ENCODE results near the gene PXMP2.

The PXMP2 gene

DNA sequence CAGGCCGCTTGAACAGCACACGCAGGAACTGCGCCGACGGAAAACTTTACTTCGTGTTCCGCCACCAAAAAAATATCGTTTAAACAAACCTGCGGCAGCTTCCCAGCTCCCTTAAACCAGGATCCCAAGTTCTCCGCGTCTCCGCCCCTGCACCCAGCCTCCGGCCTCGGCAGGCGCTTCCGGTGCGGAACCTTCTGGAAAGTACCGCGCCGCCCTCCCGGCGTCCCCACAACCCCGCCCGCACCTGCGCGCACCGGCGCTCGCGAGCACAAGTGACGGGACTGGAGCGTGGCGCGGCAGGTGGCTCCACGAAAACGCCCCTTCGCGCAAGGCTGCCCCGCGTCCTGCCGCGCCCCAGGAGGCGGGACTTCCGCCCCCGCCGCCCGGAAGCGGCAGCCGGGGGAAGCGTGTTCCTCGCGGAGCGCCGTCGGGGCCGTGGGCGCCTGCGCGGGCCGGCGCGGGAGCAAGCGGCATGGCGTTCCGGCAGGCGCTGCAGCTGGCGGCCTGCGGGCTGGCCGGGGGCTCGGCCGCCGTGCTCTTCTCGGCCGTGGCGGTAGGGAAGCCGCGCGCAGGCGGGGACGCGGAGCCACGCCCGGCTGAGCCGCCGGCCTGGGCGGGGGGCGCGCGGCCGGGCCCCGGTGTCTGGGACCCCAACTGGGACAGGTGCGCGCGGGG is 23.2 kb downstream of the PXMP2 start, which contains the start of gene PGAM5:
Gene PGAM5 (plus strand): TSS at position 438 of the 675 bp plus-strand sequence. CDS start 35 bp downstream, at position 473.
- H3K4me3 ChIP-seq (ENCODE audit: low read depth, low read length), result peak within 1 kb of the TSS; percentile 87
- TF ChIP-seq, protein P1, sequence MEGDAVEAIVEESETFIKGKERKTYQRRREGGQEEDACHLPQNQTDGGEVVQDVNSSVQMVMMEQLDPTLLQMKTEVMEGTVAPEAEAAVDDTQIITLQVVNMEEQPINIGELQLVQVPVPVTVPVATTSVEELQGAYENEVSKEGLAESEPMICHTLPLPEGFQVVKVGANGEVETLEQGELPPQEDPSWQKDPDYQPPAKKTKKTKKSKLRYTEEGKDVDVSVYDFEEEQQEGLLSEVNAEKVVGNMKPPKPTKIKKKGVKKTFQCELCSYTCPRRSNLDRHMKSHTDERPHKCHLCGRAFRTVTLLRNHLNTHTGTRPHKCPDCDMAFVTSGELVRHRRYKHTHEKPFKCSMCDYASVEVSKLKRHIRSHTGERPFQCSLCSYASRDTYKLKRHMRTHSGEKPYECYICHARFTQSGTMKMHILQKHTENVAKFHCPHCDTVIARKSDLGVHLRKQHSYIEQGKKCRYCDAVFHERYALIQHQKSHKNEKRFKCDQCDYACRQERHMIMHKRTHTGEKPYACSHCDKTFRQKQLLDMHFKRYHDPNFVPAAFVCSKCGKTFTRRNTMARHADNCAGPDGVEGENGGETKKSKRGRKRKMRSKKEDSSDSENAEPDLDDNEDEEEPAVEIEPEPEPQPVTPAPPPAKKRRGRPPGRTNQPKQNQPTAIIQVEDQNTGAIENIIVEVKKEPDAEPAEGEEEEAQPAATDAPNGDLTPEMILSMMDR (conservative IDR thresholded peaks at IDR 0.05; ENCODE audit: low read depth, low read length), result no peak
- peak; percentile 81 for DNase-seq (ENCODE audit: low read depth)

DNA sequence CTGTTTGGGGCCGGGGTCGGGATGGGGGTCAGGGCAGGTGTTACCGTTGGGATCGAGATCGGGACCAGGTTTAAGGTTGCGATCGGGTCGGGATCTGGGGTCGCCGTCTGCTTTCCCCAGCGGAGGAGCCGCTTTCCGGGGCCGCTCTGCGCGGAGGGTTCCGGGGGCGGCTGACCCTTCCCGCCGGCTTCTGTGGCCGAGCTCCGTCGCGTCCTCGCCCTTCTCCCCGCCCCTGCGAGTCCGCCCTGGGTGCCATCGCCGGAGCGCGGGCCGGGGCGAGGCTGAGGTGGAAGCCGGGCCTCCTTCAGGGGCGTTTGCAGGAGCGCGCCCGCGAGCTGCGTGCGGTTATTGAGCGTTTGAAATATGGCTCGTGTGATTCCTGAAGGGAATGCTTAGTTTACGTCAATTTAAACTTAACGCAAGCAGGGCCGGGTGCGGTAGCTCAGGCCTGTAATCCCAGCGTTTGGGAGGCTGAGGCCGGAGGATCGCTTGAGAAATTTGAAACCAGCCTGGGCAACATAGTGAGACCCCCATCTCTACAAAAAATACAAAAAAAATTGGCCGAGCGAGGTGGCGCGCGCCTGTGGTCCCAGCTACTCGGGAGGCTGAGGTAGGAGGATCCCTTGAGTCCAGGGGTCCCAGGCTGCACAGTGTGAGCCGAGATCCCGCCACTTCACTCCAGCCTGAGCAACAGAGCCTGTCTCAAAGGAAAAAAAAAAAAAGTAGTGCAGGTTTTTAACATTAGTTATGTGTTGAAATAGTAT is 23.9 kb downstream of the PXMP2 start:
- DNase-seq (ENCODE audit: low read depth), result peak; percentile 33
- TF ChIP-seq, protein P1 (conservative IDR thresholded peaks at IDR 0.05; ENCODE audit: low read depth, low read length), result no peak
- peak overlapping the region; percentile 87 for H3K4me3 ChIP-seq (ENCODE audit: low read depth, low read length)

DNA sequence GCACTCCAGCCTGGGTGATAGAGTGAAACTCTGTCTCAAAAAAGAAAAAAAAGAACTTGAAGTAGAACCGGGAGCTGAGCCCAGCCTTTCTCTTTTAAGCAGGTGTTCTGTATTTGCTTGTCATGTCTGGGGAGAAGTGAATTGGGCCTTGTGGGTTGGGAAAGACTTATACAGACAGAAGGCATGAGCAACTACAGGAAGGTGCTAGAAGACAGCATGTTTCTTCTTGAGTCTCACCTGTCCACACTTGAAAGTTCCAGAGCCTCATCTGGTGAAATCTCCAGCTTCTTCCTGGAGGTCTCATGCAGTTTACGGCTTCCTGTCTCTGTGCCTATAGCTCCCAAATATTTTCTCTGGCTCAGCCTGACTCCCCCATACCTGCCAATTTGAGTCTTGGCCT is 25.7 kb downstream of the PXMP2 start:
- TF ChIP-seq, protein P1 (conservative IDR thresholded peaks at IDR 0.05; ENCODE audit: low read depth, low read length), result no peak
- DNase-seq (ENCODE audit: low read depth), result no peak
- H3K4me3 ChIP-seq (ENCODE audit: low read depth, low read length), result no peak overlapping the region

DNA sequence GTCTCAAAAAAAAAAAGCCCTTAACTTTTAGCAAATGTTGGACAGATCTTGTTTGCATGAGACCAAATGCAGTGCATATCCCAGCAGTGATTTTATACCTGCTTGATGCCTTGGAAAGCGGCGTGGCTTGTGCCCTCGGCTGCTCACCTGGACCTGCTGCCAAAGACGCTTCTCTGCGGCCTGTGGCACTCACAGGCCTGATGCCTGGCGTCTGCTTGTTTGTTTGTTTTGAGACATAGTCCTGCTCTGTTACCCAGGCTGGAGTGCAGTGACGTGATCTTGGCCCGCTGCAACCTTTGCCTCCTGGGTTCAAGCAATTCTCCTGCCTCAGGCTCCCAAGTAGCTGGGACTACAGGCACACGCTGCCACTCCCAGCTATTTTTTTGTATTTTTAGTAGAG is 28.5 kb downstream of the PXMP2 start:
- TF ChIP-seq, protein P1 (conservative IDR thresholded peaks at IDR 0.05; ENCODE audit: low read depth, low read length), result no peak
- DNase-seq (ENCODE audit: low read depth), result no peak
- H3K4me3 ChIP-seq (ENCODE audit: low read depth, low read length), result no peak overlapping the region

DNA sequence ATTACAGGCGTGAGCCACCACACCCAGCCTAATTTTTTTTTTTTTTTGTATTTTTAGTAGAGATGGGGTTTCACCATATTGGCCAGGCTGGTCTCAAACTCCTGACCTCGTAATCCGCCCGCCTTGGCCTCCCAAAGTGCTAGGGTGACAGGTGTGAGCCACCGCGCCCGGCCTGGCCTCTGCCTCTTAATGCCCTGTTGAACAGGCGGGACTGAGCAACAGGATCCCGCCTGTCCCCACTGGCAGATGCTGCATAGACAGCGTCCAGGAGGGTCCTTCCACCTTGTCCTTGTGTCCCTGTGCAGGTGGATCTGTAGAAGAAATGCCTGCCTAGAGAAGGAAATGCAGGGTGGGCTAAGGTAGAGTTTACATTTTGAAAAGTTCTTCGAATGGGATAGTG is 29.0 kb downstream of the PXMP2 start:
- TF ChIP-seq, protein P1 (conservative IDR thresholded peaks at IDR 0.05; ENCODE audit: low read depth, low read length), result no peak
- no peak for DNase-seq (ENCODE audit: low read depth)
- no peak overlapping the region for H3K4me3 ChIP-seq (ENCODE audit: low read depth, low read length)

DNA sequence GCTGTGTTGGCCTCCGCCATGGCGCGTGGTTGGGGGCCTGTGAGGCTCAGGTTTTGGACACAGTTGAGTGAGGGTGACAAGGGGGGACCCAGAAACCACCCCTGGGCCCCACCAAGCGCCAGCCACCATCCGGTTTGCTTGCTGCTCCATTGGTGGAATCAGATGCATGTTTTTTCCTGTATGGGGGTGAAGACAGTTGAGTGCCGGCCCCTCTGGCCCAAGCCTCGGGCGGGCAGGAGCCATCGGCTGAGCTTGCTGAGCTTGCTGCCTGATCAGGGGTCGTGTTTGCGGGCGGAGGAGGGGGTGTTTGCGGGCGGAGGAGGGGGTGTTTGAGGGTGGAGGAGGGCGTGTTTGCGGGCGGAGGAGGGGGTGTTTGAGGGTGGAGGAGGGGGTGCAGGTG is 29.6 kb downstream of the PXMP2 start:
- TF ChIP-seq, protein P1 (conservative IDR thresholded peaks at IDR 0.05; ENCODE audit: low read depth, low read length), result no peak
- H3K4me3 ChIP-seq (ENCODE audit: low read depth, low read length), result no peak overlapping the region
- no peak for DNase-seq (ENCODE audit: low read depth)

All from choroid plexus epithelial cell (primary cell).